Uterus (tissue), 4 donors: ENCODE results near the gene CLEC4C. TPM values are rescaled to one million over a fixed set of nuclear protein-coding genes. Genes with fewer than 3 reads are reported as not detected.
A peak's percentile ranks its signal among the peaks of the same experiment; 100 is the strongest.

Experiments
- DNase-seq, 2 donors: peaks; one replicate each; pipeline ENCODE4 v3.0.0-alpha.2; 2019 to 2020
- H3K27ac ChIP-seq, 2 donors: fragments of 200-600 bp; sonication (generic); 1 replicate in 1 of 2; 2 replicates in 1 of 2; pipeline ENCODE4 v1.5.1; 2016 to 2018
- H3K27me3 ChIP-seq, 2 donors: fragments of 200-600 bp; sonication (generic); one replicate each; pipeline ENCODE4 v1.5.1; 2018 to 2019; ENCODE audit warnings: control low read depth in 1 of 2
- H3K36me3 ChIP-seq, 2 donors: fragments of 200-600 bp; sonication (generic); one replicate each; pipeline ENCODE4 v1.5.1; 2019; ENCODE audit warnings: control low read depth in 1 of 2
- H3K4me1 ChIP-seq, 2 donors: fragments of 200-600 bp; sonication (generic); one replicate each; pipeline ENCODE4 v1.5.1; 2018 to 2019; ENCODE audit warnings: control low read depth in 1 of 2
- H3K4me3 ChIP-seq, 2 donors: fragments of 200-600 bp; sonication (generic); 1 replicate in 1 of 2; 2 replicates in 1 of 2; pipeline ENCODE4 v1.5.1; 2018 to 2019; ENCODE audit warnings: mild to moderate bottlenecking in 1 of 2
- H3K9me3 ChIP-seq, 2 donors: fragments of 200-600 bp; sonication (generic); one replicate each; pipeline ENCODE4 v1.5.1; 2019; ENCODE audit warnings: control low read depth in 1 of 2
- POLR2A ChIP-seq, 2 donors: fragments of 450-650 bp; IDR thresholded peaks; one replicate each; pipeline ENCODE4 v1.6.1; 2016; ENCODE audit warnings: antibody characterized with exemption in 2 of 2, mild to moderate bottlenecking in 1 of 2, moderate library complexity in 1 of 2
- intact Hi-C: fragments of 100-400 bp; cut with DNase I; formaldehyde crosslinking; loops from one replicate; pipeline ENCODE4 v1.15.1; 2023; ENCODE audit warnings: low total_unique reads
- total RNA-seq, 4 donors: library from RNA; depleted of rRNA in 3 of 4; stranded (reverse); fragments of >200 nt in 3 of 4; gene quantifications; one replicate each; pipeline versions ENCODE4 v1.1.0 to v1.2.4, GENCODE V29; 2014 to 2023
- TF ChIP-seq, protein P1 (sequence below), 4 experiments: fragments of 200-600 bp in 2 of 4; fragments of 450-650 bp in 2 of 4; sonication (generic) in 2 of 4; IDR thresholded peaks; one replicate each; pipeline ENCODE4 v1.5.1; 2016 to 2019; ENCODE audit warnings: antibody characterized with exemption in 4 of 4, mild to moderate bottlenecking in 2 of 4, moderate library complexity in 1 of 4
- donor health status: DM: yes; HTN: yes; CAD: no.

CLEC4C gene
- total RNA-seq, 4 donors from 2014 or later: 0.62 TPM; not detected in 3

DNA sequence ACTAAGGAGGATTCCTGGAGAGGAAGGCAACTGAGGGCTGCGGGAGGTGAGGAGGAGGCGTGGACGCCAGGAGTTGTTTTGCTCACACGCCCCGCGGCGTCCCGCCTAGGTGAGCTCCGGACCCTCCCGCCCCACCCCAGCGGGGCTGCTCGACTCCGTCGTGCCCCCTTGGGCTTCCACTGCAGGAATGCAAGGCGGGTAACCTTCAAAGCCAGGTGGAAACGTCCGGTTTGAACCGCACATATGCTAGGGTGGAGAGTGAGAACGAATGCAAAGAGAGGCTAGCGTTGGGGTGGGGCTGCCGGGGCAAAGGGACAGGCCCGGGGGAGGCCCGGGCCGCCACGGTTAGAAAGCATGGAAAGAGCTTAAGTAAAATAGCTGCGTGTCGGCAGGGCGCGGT, 41.3 kb downstream of the CLEC4C start:
- no peak for TF ChIP-seq POLR2A (IDR thresholded peaks at IDR 0.05)
- TF ChIP-seq, protein P1, sequence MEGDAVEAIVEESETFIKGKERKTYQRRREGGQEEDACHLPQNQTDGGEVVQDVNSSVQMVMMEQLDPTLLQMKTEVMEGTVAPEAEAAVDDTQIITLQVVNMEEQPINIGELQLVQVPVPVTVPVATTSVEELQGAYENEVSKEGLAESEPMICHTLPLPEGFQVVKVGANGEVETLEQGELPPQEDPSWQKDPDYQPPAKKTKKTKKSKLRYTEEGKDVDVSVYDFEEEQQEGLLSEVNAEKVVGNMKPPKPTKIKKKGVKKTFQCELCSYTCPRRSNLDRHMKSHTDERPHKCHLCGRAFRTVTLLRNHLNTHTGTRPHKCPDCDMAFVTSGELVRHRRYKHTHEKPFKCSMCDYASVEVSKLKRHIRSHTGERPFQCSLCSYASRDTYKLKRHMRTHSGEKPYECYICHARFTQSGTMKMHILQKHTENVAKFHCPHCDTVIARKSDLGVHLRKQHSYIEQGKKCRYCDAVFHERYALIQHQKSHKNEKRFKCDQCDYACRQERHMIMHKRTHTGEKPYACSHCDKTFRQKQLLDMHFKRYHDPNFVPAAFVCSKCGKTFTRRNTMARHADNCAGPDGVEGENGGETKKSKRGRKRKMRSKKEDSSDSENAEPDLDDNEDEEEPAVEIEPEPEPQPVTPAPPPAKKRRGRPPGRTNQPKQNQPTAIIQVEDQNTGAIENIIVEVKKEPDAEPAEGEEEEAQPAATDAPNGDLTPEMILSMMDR (IDR thresholded peaks at IDR 0.05): no peak
- Histone ChIP-seq H3K27me3 (no peaks in the 10 kb centered on the region), H3K36me3 (no peaks in the 10 kb centered on the region), H3K4me3 (no peak overlapping the region), H3K4me1 (no peaks in the 10 kb centered on the region), H3K9me3 (no peaks in the 10 kb centered on the region), H3K27ac (no peak overlapping the region)
- no peak for DNase-seq
- intact Hi-C loops: no loop called here

DNA sequence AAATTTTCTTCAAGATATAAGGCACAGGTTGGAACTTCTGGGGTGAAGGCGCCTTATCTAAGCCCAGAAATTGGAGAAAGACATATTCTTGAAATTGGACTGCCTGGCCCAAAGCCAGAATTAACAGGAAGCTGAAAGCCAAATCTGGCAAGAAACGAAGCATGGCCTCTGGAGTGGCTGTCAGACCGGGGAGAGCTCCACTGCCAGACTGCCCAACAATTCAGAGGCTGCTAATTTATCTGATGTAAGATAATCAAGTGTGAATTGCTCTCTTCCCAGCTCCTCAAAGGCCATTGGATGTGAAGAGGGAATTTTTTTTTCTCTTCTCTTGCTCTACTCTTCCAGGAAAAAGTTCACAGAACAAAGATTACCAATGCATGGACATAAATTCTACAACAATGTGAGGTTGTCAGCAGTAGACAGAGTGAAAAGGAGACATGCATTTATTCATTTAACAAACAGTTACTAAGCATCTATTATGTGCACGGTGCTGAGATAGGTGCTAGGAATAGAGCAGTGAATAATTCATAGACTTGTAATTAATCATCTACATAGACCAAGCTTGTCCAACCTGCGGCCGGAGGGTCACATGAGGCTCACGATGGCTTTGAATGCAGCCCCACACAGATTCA, 51.5 kb downstream of the CLEC4C start, which contains the start of gene GDF3:
GDF3 (minus strand) TSS at position 210 of the 632 bp plus-strand sequence; CDS start at position 163, 47 bp downstream.
- peak in 1 of 2 donors; percentile 34 for DNase-seq
- no peaks in the 10 kb centered on the region for H3K36me3 ChIP-seq
- intact Hi-C loops: no loop called here

DNA sequence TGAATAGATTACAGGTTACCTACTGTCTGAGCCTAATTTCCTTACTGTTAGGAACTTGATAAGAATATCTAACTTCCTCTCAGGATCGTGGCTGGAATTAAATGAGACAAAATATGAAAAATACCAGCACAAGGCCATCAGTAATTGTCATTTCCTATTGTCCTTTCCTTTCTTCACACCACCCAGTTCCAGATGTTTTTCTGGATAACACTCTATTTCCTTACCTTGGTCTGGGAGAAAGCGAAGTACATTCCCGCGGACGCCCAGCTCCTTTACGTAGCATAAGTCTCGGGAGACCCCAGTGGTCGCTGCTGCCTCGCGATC, 52.0 kb downstream of the CLEC4C start:
- H3K27ac ChIP-seq: no peak overlapping the region
- intact Hi-C loops: no loop called here
- H3K4me3 ChIP-seq: no peak overlapping the region
- TF ChIP-seq POLR2A (IDR thresholded peaks at IDR 0.05): no peak
- TF ChIP-seq, protein P1 (IDR thresholded peaks at IDR 0.05): no peak
- no peaks in the 10 kb centered on the region for H3K27me3 ChIP-seq
- H3K4me1 ChIP-seq: no peaks in the 10 kb centered on the region
- H3K9me3 ChIP-seq: no peaks in the 10 kb centered on the region
- no peak for DNase-seq
- no peaks in the 10 kb centered on the region for H3K36me3 ChIP-seq

More for the DNA sequence above, 51.5 kb downstream of the CLEC4C start, which contains the start of gene GDF3:
- Histone ChIP-seq H3K4me1 (no peaks in the 10 kb centered on the region), H3K4me3 (no peak within 1 kb of the TSS), H3K9me3 (no peaks in the 10 kb centered on the region), H3K27me3 (no peaks in the 10 kb centered on the region), H3K27ac (no peak within 1 kb of the TSS)
- no peak for TF ChIP-seq POLR2A (IDR thresholded peaks at IDR 0.05)
- TF ChIP-seq, protein P1 (IDR thresholded peaks at IDR 0.05): no peak

DNA sequence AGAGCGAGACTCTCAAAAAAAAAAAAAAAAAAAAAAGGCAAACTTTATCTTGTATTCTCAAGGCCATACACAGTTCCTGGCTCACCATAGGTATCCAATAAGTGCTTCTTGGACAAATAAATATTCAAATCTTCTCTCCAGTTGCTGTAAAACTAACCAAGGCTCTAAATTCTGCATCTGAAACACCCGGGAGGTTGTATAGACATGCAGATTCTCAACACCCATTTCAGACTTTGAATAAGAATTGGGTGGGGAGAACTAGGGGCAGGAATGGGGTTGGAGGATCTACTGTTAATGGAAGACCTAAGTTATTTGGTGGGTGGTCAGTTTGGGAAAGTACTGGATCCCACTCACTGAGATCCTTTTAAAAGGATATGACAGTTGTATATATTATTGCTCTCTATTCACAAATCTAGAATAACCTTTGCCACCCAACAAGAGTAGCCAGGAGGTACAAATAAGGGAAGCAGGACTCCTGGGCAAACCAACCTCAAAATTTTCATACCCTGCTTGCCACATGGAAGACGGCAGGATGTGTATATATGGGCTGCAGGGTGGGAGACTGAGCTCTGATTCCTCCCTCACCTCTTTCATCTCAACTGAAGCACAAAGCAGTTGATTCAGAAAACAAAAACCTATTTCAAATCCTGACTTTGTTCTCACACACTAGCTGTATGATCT, 52.5 kb downstream of the CLEC4C start:
- no peak for DNase-seq
- Histone ChIP-seq H3K4me1 (no peaks in the 10 kb centered on the region), H3K9me3 (no peaks in the 10 kb centered on the region), H3K27me3 (no peaks in the 10 kb centered on the region), H3K27ac (no peak overlapping the region), H3K4me3 (no peak overlapping the region), H3K36me3 (no peaks in the 10 kb centered on the region)
- no peak for TF ChIP-seq POLR2A (IDR thresholded peaks at IDR 0.05)
- TF ChIP-seq, protein P1 (IDR thresholded peaks at IDR 0.05): no peak
- intact Hi-C loops: no loop called here

DNA sequence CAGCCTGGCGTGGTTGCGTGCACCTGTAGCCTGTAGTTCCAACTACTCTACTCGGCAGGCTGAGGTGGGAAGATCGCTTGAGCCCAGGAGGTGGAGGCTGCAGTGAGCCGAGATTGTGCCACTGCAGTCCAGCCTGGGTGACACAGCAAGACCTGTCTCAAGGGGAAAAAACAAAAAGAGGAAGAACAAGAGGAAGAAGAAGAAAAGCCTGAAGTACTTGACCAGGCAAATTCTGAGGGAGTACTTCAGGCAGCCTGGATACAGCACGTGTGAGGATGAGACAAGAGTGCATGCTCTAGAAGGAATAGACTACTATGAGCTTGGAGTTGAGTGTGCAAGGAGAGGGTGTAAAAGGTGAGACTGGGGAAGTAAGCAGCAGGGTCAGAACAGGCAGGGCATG, 53.4 kb downstream of the CLEC4C start:
- intact Hi-C loops: no loop called here
- H3K4me3 ChIP-seq: no peak overlapping the region
- TF ChIP-seq, protein P1 (IDR thresholded peaks at IDR 0.05): no peak
- no peak for TF ChIP-seq POLR2A (IDR thresholded peaks at IDR 0.05)
- H3K4me1 ChIP-seq: no peaks in the 10 kb centered on the region
- H3K36me3 ChIP-seq: no peaks in the 10 kb centered on the region
- no peaks in the 10 kb centered on the region for H3K9me3 ChIP-seq
- no peak overlapping the region for H3K27ac ChIP-seq
- DNase-seq: no peak
- H3K27me3 ChIP-seq: no peaks in the 10 kb centered on the region
